SU-DHL-6 (cell line): ENCODE data around the gene KIF3B.
"Not testable (repeated sequence)": the region's sequence is repeated elsewhere in the genome, so short reads cannot be mapped to it uniquely, and the experiment has no call there.

ENCODE experiments used
- H2AFZ ChIP-seq: fragments of 200-600 bp; sonication (generic); 2 replicates; pipeline ENCODE4 v1.6.1; 2014; ENCODE audit warnings: low read depth, mild to moderate bottlenecking, moderate library complexity, mixed read lengths, antibody characterized with exemption, low read length; ENCODE audit not compliant: severe bottlenecking
- H3F3A ChIP-seq: fragments of 200-600 bp; shearing (Covaris generic); 2 replicates; pipeline ENCODE4 v1.6.0; 2016; ENCODE audit warnings: antibody characterized with exemption, mild to moderate bottlenecking; ENCODE audit not compliant: insufficient read depth
- H3K27ac ChIP-seq: fragments of 200-600 bp; sonication (generic); 2 replicates; pipeline ENCODE4 v1.5.1; 2016; ENCODE audit warnings: low read depth, mild to moderate bottlenecking, low read length, moderate library complexity, mixed read lengths
- H3K27me3 ChIP-seq: fragments of 200-600 bp; sonication (generic), shearing (Covaris generic); 2 replicates; pipeline ENCODE4 v1.6.0; 2014; ENCODE audit warnings: mild to moderate bottlenecking, low read length
- H3K36me3 ChIP-seq: fragments of 200-600 bp; sonication (generic); 2 replicates; pipeline ENCODE4 v1.6.1; 2014; ENCODE audit warnings: mild to moderate bottlenecking, low read length, mixed read lengths
- H3K4me2 ChIP-seq: fragments of 300-600, 200-600 bp; shearing (Covaris generic), sonication (generic); 2 replicates; pipeline ENCODE4 v1.6.0; 2014; ENCODE audit warnings: low read length, low read depth, mild to moderate bottlenecking; ENCODE audit not compliant: poor library complexity, severe bottlenecking
- H3K4me3 ChIP-seq: fragments of 200-600 bp; sonication (generic); 2 replicates; pipeline ENCODE4 v1.5.1; 2014; ENCODE audit warnings: antibody characterized with exemption, low read length, mild to moderate bottlenecking, mixed read lengths; ENCODE audit not compliant: insufficient read depth, poor library complexity, severe bottlenecking
- H3K79me2 ChIP-seq: fragments of 200-600 bp; sonication (generic); 2 replicates; pipeline ENCODE4 v1.6.1; 2014; ENCODE audit warnings: mild to moderate bottlenecking, low read length, moderate library complexity; ENCODE audit not compliant: insufficient read depth
- H3K9ac ChIP-seq: fragments of 200-600 bp; sonication (generic); 2 replicates; pipeline ENCODE4 v1.7.0; 2014; ENCODE audit warnings: mild to moderate bottlenecking, low read length
- H3K9me2 ChIP-seq: fragments of 200-600 bp; sonication (generic); replicated peaks from 2 replicates; pipeline ENCODE4 v1.6.1; 2014; ENCODE audit warnings: low read length; ENCODE audit not compliant: insufficient read depth
- H3K9me3 ChIP-seq: fragments of 200-600 bp; sonication (generic); 2 replicates; pipeline ENCODE4 v1.6.1; 2014; ENCODE audit warnings: low read length, mixed read lengths; ENCODE audit not compliant: insufficient read depth
- H4K20me1 ChIP-seq: fragments of 200-600 bp; sonication (generic); 2 replicates; pipeline ENCODE4 v1.6.1; 2014; ENCODE audit warnings: low read depth, mild to moderate bottlenecking, antibody characterized with exemption, low read length, moderate library complexity, mixed read lengths
- EZH2phosphoT487 ChIP-seq: fragments of 200-600 bp; sonication (generic), shearing (Covaris generic); conservative IDR thresholded peaks from 2 replicates; pipeline ENCODE4 v1.6.1; 2018; ENCODE audit warnings: mild to moderate bottlenecking, antibody characterized with exemption, low read length, moderate library complexity, mixed read lengths
- TF ChIP-seq, protein P1 (sequence below): fragments of 200-600 bp; sonication (generic); IDR thresholded peaks from one replicate; pipeline ENCODE4 v1.5.1; 2017; ENCODE audit warnings: antibody characterized with exemption, mild to moderate bottlenecking, low read length, moderate library complexity; ENCODE audit not compliant: insufficient read depth, poor library complexity, severe bottlenecking

KIF3B gene

DNA sequence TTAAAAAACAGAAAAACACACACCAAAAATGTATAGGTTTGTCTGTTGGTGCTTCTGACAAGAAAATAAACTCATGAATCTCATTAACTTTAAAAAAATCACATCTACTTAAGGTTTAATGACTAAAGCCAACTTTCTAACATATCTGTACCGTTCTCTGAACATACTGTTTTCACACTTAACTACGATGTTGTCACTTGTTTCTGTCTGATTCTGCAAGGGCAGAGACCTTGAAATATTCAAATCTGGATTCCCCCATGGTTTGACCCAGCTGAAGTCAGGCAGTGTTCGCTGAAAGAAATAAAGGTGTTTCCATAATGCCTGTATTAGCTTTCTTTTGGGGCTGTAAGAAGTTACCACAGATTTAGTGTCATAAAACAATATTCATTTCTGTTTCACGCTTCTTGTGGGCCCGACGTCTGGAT lies 78.0 kb downstream of the KIF3B start:
- no peak overlapping the region for H3K4me2 ChIP-seq
- H3K9me3 ChIP-seq = no peaks in the 10 kb centered on the region
- H3K27me3 ChIP-seq = no peaks in the 10 kb centered on the region
- peaks cover 39% of the 10 kb centered on the region for H3F3A ChIP-seq
- H3K27ac ChIP-seq = no peak overlapping the region; the same call in 1 of the 2 replicates
- TF ChIP-seq EZH2phosphoT487 = no peak
- TF ChIP-seq, protein P1, sequence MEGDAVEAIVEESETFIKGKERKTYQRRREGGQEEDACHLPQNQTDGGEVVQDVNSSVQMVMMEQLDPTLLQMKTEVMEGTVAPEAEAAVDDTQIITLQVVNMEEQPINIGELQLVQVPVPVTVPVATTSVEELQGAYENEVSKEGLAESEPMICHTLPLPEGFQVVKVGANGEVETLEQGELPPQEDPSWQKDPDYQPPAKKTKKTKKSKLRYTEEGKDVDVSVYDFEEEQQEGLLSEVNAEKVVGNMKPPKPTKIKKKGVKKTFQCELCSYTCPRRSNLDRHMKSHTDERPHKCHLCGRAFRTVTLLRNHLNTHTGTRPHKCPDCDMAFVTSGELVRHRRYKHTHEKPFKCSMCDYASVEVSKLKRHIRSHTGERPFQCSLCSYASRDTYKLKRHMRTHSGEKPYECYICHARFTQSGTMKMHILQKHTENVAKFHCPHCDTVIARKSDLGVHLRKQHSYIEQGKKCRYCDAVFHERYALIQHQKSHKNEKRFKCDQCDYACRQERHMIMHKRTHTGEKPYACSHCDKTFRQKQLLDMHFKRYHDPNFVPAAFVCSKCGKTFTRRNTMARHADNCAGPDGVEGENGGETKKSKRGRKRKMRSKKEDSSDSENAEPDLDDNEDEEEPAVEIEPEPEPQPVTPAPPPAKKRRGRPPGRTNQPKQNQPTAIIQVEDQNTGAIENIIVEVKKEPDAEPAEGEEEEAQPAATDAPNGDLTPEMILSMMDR = no peak
- H3K79me2 ChIP-seq = peaks cover 18% of the 10 kb centered on the region
- H3K4me3 ChIP-seq = no peak overlapping the region
- no peaks in the 10 kb centered on the region for H3K9me2 ChIP-seq
- peaks cover under 1% of the 10 kb centered on the region; the same call in 1 of the 2 replicates for H3K36me3 ChIP-seq
- H4K20me1 ChIP-seq = no peaks in the 10 kb centered on the region; the same call in 1 of the 2 replicates
- H2AFZ ChIP-seq = no peak overlapping the region
- H3K9ac ChIP-seq = no peak overlapping the region

DNA sequence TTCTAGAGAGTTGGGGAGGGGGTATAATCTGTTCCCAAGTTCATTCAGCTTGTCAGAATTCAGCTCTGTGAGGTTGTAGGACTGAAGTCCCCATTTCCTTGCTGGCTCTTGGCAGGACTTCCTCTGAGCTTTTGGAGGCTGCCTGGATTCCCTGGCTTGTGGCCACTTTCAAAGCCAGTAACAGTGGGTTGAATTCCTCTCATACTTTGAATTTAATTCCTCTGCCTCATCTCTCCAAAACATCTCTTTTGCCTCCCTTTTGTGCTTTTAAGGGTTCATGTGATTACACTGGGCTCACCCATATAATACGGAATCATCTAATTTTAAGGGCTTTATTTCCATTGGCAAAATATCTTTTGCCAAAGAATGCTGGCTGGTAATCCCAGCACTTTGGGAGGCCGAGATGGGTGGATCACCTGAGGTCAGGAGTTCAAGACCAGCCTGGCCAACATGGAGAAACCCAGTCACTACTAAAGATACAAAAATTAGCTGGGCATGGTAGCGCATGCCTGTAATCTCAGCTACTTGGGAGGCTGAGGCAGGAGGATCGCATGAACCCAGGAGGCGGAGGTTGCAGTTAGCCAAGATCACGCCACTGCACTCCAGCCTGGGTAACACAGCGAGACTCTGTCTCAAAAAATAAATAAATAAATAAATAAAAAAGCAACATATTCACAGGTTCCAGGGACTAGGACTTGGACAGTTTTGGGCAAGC lies 78.6 kb downstream of the KIF3B start:
- H3K4me2 ChIP-seq, H3K4me3 ChIP-seq, H3K9ac ChIP-seq: not testable (repeated sequence)

DNA sequence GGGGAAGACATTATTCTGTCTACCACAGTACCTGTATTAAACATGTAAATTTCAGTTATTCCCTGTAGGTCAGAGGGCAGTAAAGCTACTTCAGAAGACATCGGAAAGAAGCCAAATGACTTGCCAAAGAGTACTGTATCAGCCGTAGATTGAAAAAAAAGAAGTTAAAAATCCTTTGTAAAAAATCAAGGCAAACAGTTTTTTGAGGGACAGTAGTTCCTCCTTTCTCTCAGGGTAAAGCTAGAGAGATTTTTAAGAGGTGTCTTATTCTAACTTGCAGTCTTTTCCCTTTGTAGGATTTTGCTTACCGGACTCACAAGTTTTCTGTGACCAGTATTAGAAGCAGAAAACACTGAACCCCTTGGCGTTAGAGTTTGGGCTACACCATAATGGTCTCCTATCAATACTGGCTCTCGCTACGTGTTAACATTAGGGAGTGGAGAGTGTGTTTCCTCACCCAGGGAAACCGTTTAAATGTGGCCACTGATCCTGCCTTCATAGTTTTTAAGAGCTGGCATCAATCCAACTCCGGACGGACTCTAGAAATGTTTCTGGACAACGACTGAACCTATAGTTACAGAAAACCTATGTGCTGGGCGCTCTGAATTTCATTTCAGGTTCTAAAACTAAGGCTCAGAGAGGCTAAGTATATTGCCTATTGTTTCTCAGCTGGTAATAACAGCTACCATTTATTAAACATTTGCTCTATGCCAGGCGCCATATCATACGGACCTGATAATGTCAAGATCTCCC lies 79.3 kb downstream of the KIF3B start:
- no peaks in the 10 kb centered on the region; the same call in 1 of the 2 replicates for H4K20me1 ChIP-seq
- H3K9me3 ChIP-seq = no peaks in the 10 kb centered on the region
- peaks cover 32% of the 10 kb centered on the region for H3K79me2 ChIP-seq
- no peak for TF ChIP-seq EZH2phosphoT487
- TF ChIP-seq, protein P1 = no peak
- peak overlapping the region; percentile 89 for H3K4me3 ChIP-seq
- peak overlapping the region; percentile 90 for H3K9ac ChIP-seq
- peak overlapping the region; percentile 96 for H3K4me2 ChIP-seq
- H3F3A ChIP-seq = peaks cover 45% of the 10 kb centered on the region
- no peaks in the 10 kb centered on the region for H3K27me3 ChIP-seq
- H3K27ac ChIP-seq = no peak overlapping the region
- H2AFZ ChIP-seq = no peak overlapping the region
- H3K36me3 ChIP-seq = peaks cover 4% of the 10 kb centered on the region; the same call in 1 of the 2 replicates
- no peaks in the 10 kb centered on the region for H3K9me2 ChIP-seq

More for the DNA sequence above, 78.6 kb downstream of the KIF3B start:
- not testable (repeated sequence) for H3K9me3 ChIP-seq, H4K20me1 ChIP-seq, H2AFZ ChIP-seq, H3K27me3 ChIP-seq, H3K9me2 ChIP-seq, H3K36me3 ChIP-seq, H3K27ac ChIP-seq
- Histone ChIP-seq H3F3A (peaks cover 45% of the 10 kb centered on the region), H3K79me2 (peaks cover 25% of the 10 kb centered on the region)
